Raji (cell line): ENCODE measurements around the gene MRPL12.

Experiments
- POLR2A ChIP-seq: IDR thresholded peaks from 2 replicates; pipeline ENCODE4 v1.6.1; 2011; ENCODE audit warnings: low read depth, low read length, control low read depth; ENCODE audit not compliant: insufficient read depth

Gene MRPL12

GRCh38 chr17:81702934-81703746, at the start of gene MRPL12:
MRPL12 (plus strand) TSS chr17:81703367; CDS start chr17:81703502, 135 bp downstream.
- peak; percentile 98 for TF ChIP-seq POLR2A

GRCh38 chr17:81655378-81656117, 47.6 kb upstream of the MRPL12 start:
- no peak for TF ChIP-seq POLR2A

GRCh38 chr17:81656118-81656743, 46.9 kb upstream of the MRPL12 start, which contains the start of gene PDE6G:
PDE6G (minus strand) TSS chr17:81656542; CDS start chr17:81653305, 3,237 bp downstream.
- TF ChIP-seq POLR2A = no peak

- TF ChIP-seq POLR2A = no peak
Observed at GRCh38 chr17:81656835-81657234, 46.3 kb upstream of the MRPL12 start.

- TF ChIP-seq POLR2A = no peak
Observed at GRCh38 chr17:81659038-81659437, 44.1 kb upstream of the MRPL12 start.

- TF ChIP-seq POLR2A = no peak
Observed at GRCh38 chr17:81660441-81660840, 42.7 kb upstream of the MRPL12 start.

- no peak for TF ChIP-seq POLR2A
Observed at GRCh38 chr17:81662002-81662401, 41.2 kb upstream of the MRPL12 start.

GRCh38 chr17:81664051-81664470, 39.1 kb upstream of the MRPL12 start:
- TF ChIP-seq POLR2A = no peak; the same call in 1 of the 2 replicates

GRCh38 chr17:81665205-81666091, 37.7 kb upstream of the MRPL12 start:
- TF ChIP-seq POLR2A = no peak

- TF ChIP-seq POLR2A = no peak
Observed at GRCh38 chr17:81666092-81666341, 37.1 kb upstream of the MRPL12 start.

- peak; percentile 97 for TF ChIP-seq POLR2A
Observed at GRCh38 chr17:81666342-81667191, 36.6 kb upstream of the MRPL12 start, which contains the start of the genes CCDC137 and OXLD1. CCDC137 (plus strand) TSS chr17:81666737; CDS start chr17:81666767, 30 bp downstream. OXLD1 (minus strand) TSS chr17:81666605; CDS start chr17:81666577, 28 bp downstream.

- TF ChIP-seq POLR2A = no peak
Observed at GRCh38 chr17:81667754-81668153, 35.4 kb upstream of the MRPL12 start.

- TF ChIP-seq POLR2A = no peak
Observed at GRCh38 chr17:81672504-81672903, 30.7 kb upstream of the MRPL12 start.

GRCh38 chr17:81672954-81673353, 30.2 kb upstream of the MRPL12 start:
- TF ChIP-seq POLR2A = no peak
